ENCODE data around the gene ABCA9. TPM values are rescaled to one million over a fixed set of nuclear protein-coding genes. Genes with fewer than 3 reads are reported as not detected.

The ABCA9 gene
- total RNA-seq, 1 experiment from 2014 or later, result not detected

GRCh38 chr17:68972119-68972704 is 88.5 kb downstream of the ABCA9 start:
- Mint-ChIP-seq H3K27ac (no peak overlapping the region), H3K4me3 (no peak overlapping the region), H3K4me1 (no peaks in the 10 kb centered on the region), H3K27me3 (ENCODE audit: low read depth) (peaks cover 4% of the 10 kb centered on the region; the same call in 1 of the 2 replicates), H3K36me3 (no peaks in the 10 kb centered on the region), H3K9me3 (peaks cover 4% of the 10 kb centered on the region)
- TF ChIP-seq TEAD1 (CRISPR knock-in tag; IDR thresholded peaks at IDR 0.05) (no peak), EMX1 (CRISPR knock-in tag; IDR thresholded peaks at IDR 0.05) (no peak), ATF2 (CRISPR knock-in tag; IDR thresholded peaks at IDR 0.05; ENCODE audit: borderline replicate concordance, low read depth) (no peak), ZNF423 (CRISPR knock-in tag; IDR thresholded peaks at IDR 0.05) (no peak), SP1 (CRISPR knock-in tag; conservative IDR thresholded peaks at IDR 0.05) (no peak), E2F1 (CRISPR knock-in tag; IDR thresholded peaks at IDR 0.05) (no peak), TP53 (CRISPR knock-in tag; IDR thresholded peaks at IDR 0.05) (no peak), ZNF121 (CRISPR knock-in tag; IDR thresholded peaks at IDR 0.05) (no peak), ZNF396 (CRISPR knock-in tag; IDR thresholded peaks at IDR 0.05; ENCODE audit: borderline replicate concordance) (no peak), NFYB (CRISPR knock-in tag; conservative IDR thresholded peaks at IDR 0.05; ENCODE audit: low read depth) (no peak), GRHL2 (CRISPR knock-in tag; IDR thresholded peaks at IDR 0.05; ENCODE audit: insufficient replicate concordance, severe bottlenecking) (no peak), HMGA2 (CRISPR knock-in tag; IDR thresholded peaks at IDR 0.05) (no peak), NR3C1 (CRISPR knock-in tag; conservative IDR thresholded peaks at IDR 0.05; ENCODE audit: low read depth) (no peak), CREM (CRISPR knock-in tag; IDR thresholded peaks at IDR 0.05) (no peak), NFATC4 (CRISPR knock-in tag; IDR thresholded peaks at IDR 0.05) (no peak), STAT6 (CRISPR knock-in tag; conservative IDR thresholded peaks at IDR 0.05; ENCODE audit: low read depth) (no peak)
- TF ChIP-seq, protein P1, sequence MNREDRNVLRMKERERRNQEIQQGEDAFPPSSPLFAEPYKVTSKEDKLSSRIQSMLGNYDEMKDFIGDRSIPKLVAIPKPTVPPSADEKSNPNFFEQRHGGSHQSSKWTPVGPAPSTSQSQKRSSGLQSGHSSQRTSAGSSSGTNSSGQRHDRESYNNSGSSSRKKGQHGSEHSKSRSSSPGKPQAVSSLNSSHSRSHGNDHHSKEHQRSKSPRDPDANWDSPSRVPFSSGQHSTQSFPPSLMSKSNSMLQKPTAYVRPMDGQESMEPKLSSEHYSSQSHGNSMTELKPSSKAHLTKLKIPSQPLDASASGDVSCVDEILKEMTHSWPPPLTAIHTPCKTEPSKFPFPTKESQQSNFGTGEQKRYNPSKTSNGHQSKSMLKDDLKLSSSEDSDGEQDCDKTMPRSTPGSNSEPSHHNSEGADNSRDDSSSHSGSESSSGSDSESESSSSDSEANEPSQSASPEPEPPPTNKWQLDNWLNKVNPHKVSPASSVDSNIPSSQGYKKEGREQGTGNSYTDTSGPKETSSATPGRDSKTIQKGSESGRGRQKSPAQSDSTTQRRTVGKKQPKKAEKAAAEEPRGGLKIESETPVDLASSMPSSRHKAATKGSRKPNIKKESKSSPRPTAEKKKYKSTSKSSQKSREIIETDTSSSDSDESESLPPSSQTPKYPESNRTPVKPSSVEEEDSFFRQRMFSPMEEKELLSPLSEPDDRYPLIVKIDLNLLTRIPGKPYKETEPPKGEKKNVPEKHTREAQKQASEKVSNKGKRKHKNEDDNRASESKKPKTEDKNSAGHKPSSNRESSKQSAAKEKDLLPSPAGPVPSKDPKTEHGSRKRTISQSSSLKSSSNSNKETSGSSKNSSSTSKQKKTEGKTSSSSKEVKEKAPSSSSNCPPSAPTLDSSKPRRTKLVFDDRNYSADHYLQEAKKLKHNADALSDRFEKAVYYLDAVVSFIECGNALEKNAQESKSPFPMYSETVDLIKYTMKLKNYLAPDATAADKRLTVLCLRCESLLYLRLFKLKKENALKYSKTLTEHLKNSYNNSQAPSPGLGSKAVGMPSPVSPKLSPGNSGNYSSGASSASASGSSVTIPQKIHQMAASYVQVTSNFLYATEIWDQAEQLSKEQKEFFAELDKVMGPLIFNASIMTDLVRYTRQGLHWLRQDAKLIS (CRISPR knock-in tag; IDR thresholded peaks at IDR 0.05; ENCODE audit: borderline replicate concordance), result no peak
- TF ChIP-seq, protein P2, sequence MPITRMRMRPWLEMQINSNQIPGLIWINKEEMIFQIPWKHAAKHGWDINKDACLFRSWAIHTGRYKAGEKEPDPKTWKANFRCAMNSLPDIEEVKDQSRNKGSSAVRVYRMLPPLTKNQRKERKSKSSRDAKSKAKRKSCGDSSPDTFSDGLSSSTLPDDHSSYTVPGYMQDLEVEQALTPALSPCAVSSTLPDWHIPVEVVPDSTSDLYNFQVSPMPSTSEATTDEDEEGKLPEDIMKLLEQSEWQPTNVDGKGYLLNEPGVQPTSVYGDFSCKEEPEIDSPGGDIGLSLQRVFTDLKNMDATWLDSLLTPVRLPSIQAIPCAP (CRISPR knock-in tag; IDR thresholded peaks at IDR 0.05), result no peak
- TF ChIP-seq, protein P3, sequence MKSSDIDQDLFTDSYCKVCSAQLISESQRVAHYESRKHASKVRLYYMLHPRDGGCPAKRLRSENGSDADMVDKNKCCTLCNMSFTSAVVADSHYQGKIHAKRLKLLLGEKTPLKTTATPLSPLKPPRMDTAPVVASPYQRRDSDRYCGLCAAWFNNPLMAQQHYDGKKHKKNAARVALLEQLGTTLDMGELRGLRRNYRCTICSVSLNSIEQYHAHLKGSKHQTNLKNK (CRISPR knock-in tag; IDR thresholded peaks at IDR 0.05), result no peak
- TF ChIP-seq, protein P4, sequence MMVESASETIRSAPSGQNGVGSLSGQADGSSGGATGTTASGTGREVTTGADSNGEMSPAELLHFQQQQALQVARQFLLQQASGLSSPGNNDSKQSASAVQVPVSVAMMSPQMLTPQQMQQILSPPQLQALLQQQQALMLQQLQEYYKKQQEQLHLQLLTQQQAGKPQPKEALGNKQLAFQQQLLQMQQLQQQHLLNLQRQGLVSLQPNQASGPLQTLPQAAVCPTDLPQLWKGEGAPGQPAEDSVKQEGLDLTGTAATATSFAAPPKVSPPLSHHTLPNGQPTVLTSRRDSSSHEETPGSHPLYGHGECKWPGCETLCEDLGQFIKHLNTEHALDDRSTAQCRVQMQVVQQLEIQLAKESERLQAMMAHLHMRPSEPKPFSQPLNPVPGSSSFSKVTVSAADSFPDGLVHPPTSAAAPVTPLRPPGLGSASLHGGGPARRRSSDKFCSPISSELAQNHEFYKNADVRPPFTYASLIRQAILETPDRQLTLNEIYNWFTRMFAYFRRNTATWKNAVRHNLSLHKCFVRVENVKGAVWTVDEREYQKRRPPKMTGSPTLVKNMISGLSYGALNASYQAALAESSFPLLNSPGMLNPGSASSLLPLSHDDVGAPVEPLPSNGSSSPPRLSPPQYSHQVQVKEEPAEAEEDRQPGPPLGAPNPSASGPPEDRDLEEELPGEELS (CRISPR knock-in tag; IDR thresholded peaks at IDR 0.05), result no peak
- CTCF ChIA-PET, result interaction anchor here (1.9 kb wide), 1 partner anchor 200 kb away, joined by 6 read pairs; no protein-coding TSS in a partner anchor
- POLR2A ChIA-PET, result no interaction called here
- DNase-seq (ENCODE audit: low spot score) (no peak), ATAC-seq (no peak)
